HFFc6 (cell line): ENCODE results near the gene SPIN1. TPM values are rescaled to one million over a fixed set of nuclear protein-coding genes. Genes with fewer than 3 reads are reported as not detected.

Experiments used
- DNase-seq: peaks from one replicate; pipeline ENCODE4 v3.0.0-alpha.2; 2018
- H3K27ac Mint-ChIP-seq: 2 replicates; pipeline ENCODE4 v1.8.0; 2020; ENCODE audit warnings: mild to moderate bottlenecking, mixed read lengths
- H3K27me3 Mint-ChIP-seq: 2 replicates; pipeline ENCODE4 v1.8.0; 2021; ENCODE audit warnings: mild to moderate bottlenecking, moderate library complexity, mixed read lengths; ENCODE audit not compliant: insufficient read depth
- H3K36me3 Mint-ChIP-seq: 2 replicates; pipeline ENCODE4 v1.8.0; 2021; ENCODE audit warnings: low read depth, mixed read lengths
- H3K4me1 Mint-ChIP-seq: 2 replicates; pipeline ENCODE4 v1.8.0; 2020; ENCODE audit warnings: low read depth, mixed read lengths
- H3K4me3 Mint-ChIP-seq: 2 replicates; pipeline ENCODE4 v1.8.0; 2020; ENCODE audit warnings: mild to moderate bottlenecking, moderate library complexity, mixed read lengths
- H3K9me3 Mint-ChIP-seq: 2 replicates; pipeline ENCODE4 v1.8.0; 2020; ENCODE audit warnings: mild to moderate bottlenecking, mixed read lengths
- total RNA-seq, 6 experiments: library from RNA; stranded (reverse); fragmentation: NEBNext Ultra II Directional; extraction: Animal tissue kit (Norgen Biotek cat#: 25700); gene quantifications; 2 replicates in 1 of 6; 3 replicates in 5 of 6; pipeline ENCODE4 v1.2.3, GENCODE V29; 2021
- TF ChIP-seq, protein P1 (sequence below): fragments of 200-600 bp; sonication (generic); IDR thresholded peaks from 2 replicates; pipeline ENCODE4 v1.5.0; 2021; ENCODE audit warnings: antibody characterized with exemption, mild to moderate bottlenecking

Gene SPIN1
- total RNA-seq, 6 experiments from 2014 or later, result 97.2 to 131 (median 119) TPM

DNA sequence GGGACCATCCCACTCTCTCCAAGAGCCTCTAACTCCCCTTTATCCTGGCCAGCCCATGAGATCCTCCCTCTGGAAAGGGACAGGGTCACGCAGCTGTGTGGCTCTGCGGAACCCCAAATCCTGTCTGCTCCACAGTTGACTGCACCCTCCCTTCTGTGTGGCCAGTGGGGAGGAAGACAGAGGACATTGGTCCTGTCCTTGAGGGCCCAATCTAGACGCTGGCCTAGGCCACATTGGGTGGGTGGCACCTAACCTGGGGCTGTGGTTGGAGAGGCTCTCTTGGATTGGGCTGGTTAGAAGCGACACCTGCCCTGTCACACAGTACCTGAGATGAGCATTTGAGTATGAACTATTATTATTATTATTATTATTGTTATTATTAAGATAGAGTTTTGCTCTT lies 134.1 kb downstream of the SPIN1 start:
- Mint-ChIP-seq H3K27me3 (no peaks in the 10 kb centered on the region; the same call in 1 of the 2 replicates), H3K27ac (no peak overlapping the region), H3K9me3 (no peaks in the 10 kb centered on the region), H3K36me3 (peaks cover 20% of the 10 kb centered on the region), H3K4me1 (peaks cover 40% of the 10 kb centered on the region), H3K4me3 (no peak overlapping the region)
- no peak for DNase-seq
- TF ChIP-seq, protein P1, sequence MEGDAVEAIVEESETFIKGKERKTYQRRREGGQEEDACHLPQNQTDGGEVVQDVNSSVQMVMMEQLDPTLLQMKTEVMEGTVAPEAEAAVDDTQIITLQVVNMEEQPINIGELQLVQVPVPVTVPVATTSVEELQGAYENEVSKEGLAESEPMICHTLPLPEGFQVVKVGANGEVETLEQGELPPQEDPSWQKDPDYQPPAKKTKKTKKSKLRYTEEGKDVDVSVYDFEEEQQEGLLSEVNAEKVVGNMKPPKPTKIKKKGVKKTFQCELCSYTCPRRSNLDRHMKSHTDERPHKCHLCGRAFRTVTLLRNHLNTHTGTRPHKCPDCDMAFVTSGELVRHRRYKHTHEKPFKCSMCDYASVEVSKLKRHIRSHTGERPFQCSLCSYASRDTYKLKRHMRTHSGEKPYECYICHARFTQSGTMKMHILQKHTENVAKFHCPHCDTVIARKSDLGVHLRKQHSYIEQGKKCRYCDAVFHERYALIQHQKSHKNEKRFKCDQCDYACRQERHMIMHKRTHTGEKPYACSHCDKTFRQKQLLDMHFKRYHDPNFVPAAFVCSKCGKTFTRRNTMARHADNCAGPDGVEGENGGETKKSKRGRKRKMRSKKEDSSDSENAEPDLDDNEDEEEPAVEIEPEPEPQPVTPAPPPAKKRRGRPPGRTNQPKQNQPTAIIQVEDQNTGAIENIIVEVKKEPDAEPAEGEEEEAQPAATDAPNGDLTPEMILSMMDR, result no peak

DNA sequence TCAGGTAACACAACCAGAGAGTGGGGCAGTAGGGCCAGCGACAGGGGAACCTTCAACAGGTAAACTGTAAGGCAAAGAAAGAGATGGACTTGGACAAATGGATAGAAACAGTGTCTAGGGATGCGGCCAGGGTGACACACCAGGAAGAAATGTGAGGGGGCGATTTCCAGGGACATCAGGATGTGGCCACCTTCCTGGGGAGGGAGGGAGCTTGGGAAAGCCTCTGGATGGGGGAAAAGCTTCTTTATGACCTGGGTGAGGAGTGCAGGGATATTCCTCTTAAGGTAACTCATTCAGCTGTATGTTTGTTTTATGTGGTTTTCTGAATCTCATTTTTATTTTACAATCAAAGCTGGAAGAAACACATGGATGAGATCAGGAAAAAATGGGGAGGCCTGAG lies 134.8 kb downstream of the SPIN1 start:
- DNase-seq, result peak; percentile 29
- Mint-ChIP-seq H3K27me3 (no peaks in the 10 kb centered on the region; the same call in 1 of the 2 replicates), H3K9me3 (no peaks in the 10 kb centered on the region), H3K27ac (peak overlapping the region; percentile 80), H3K4me1 (peaks cover 42% of the 10 kb centered on the region), H3K4me3 (peak overlapping the region; percentile 54), H3K36me3 (peaks cover 14% of the 10 kb centered on the region)
- TF ChIP-seq, protein P1, result no peak

DNA sequence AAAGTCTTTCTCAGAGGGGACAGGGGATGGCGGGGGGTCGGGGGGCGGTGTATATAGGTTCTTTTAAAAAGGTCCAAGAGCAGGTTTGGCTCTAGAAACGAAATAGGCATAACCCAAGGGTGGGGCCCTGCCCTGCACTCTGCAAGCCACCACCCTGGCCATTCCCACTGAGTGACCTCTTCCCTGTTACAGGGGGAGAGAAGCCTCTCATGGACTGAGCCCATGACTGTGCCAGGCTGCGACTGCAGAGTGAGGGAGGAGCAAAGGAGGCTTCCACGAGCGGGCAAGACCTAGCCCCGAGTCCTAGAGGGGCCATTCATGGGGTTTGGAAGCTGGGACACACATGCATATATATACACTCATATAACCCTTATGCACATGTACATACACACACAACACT lies 136.7 kb downstream of the SPIN1 start:
- Mint-ChIP-seq H3K4me3 (no peak overlapping the region), H3K9me3 (no peaks in the 10 kb centered on the region), H3K27me3 (no peaks in the 10 kb centered on the region; the same call in 1 of the 2 replicates), H3K27ac (no peak overlapping the region), H3K4me1 (peaks cover 60% of the 10 kb centered on the region), H3K36me3 (peaks cover 23% of the 10 kb centered on the region)
- TF ChIP-seq, protein P1, result no peak
- no peak for DNase-seq

DNA sequence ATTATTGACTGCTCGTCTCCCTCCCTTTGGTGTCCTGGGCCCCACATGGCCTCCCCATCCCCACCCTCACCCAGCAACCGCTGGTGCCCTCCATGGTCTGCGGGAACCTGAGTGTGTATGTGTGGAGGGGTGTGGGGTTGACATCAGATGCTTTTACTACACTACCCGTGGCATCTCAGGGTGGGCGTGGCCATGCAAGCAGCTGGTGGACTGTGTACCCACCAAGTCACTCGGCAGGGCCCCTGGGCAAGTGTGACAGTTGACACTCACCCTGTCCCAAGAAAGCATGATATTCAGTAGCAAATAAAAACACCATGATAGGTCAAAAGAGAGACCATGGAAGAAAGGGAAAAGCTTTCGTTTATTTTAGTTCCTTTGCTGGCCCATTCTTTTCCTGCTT lies 139.4 kb downstream of the SPIN1 start:
- H3K36me3 Mint-ChIP-seq, result peaks cover 39% of the 10 kb centered on the region
- TF ChIP-seq, protein P1, result no peak
- H3K4me1 Mint-ChIP-seq, result peaks cover 67% of the 10 kb centered on the region
- H3K4me3 Mint-ChIP-seq, result no peak overlapping the region
- H3K27ac Mint-ChIP-seq, result no peak overlapping the region; the same call in 1 of the 2 replicates
- DNase-seq, result no peak
- no peaks in the 10 kb centered on the region; the same call in none of the 2 replicates for H3K27me3 Mint-ChIP-seq
- H3K9me3 Mint-ChIP-seq, result no peaks in the 10 kb centered on the region; the same call in 1 of the 2 replicates

Other genes starting within 250 kb of the SPIN1 start
- gene SPATA31C2, start 250.0 kb upstream of the SPIN1 start, total RNA-seq, result not detected
- gene NXNL2, start 146.7 kb downstream of the SPIN1 start, total RNA-seq, result 1 to 10 TPM; 5.4 to 8.8 (median 8.2) TPM